GM23248 (cell line): Measurements from ENCODE around the gene LRFN2. TPM values are rescaled to one million over a fixed set of nuclear protein-coding genes. Genes with fewer than 3 reads are reported as not detected.

Experiments
- DNase-seq: peaks from one replicate; pipeline ENCODE4 v3.0.0-alpha.2; 2015
- H2AFZ ChIP-seq: fragments of 200-600 bp; sonication (generic); 2 replicates; pipeline ENCODE4 v1.6.1; 2016; ENCODE audit warnings: antibody characterized with exemption
- H3F3A ChIP-seq: fragments of 200-600 bp; sonication (generic); 2 replicates; pipeline ENCODE4 v1.6.1; 2016; ENCODE audit warnings: mild to moderate bottlenecking, antibody characterized with exemption, mixed run types; ENCODE audit not compliant: insufficient read depth
- H3K27ac ChIP-seq: fragments of 200-600 bp; sonication (generic); 2 replicates; pipeline ENCODE4 v1.5.1; 2016; ENCODE audit warnings: mild to moderate bottlenecking
- H3K27me3 ChIP-seq: fragments of 200-600 bp; sonication (generic); replicated peaks from 2 replicates; pipeline ENCODE4 v1.6.1; 2016; ENCODE audit warnings: mild to moderate bottlenecking; ENCODE audit not compliant: insufficient read depth
- H3K36me3 ChIP-seq: fragments of 200-600 bp; sonication (generic); 2 replicates; pipeline ENCODE4 v1.6.1; 2016; ENCODE audit warnings: low read depth, mild to moderate bottlenecking
- H3K4me1 ChIP-seq: fragments of 200-600 bp; sonication (generic); 2 replicates; pipeline ENCODE4 v1.6.1; 2016; ENCODE audit warnings: mild to moderate bottlenecking; ENCODE audit not compliant: insufficient read depth
- H3K4me2 ChIP-seq: fragments of 200-600 bp; sonication (generic); one replicate; pipeline ENCODE4 v1.6.1; 2016; ENCODE audit warnings: mild to moderate bottlenecking; ENCODE audit not compliant: unreplicated experiment
- H3K4me3 ChIP-seq: fragments of 200-600 bp; sonication (generic); 2 replicates; pipeline ENCODE4 v1.5.1; 2016; ENCODE audit warnings: mild to moderate bottlenecking
- H3K79me2 ChIP-seq: fragments of 200-600 bp; sonication (generic); 2 replicates; pipeline ENCODE4 v1.6.1; 2016; ENCODE audit warnings: mild to moderate bottlenecking; ENCODE audit not compliant: insufficient read depth
- H3K9ac ChIP-seq: fragments of 200-600 bp; sonication (generic); 2 replicates; pipeline ENCODE4 v1.6.1; 2016; ENCODE audit warnings: mild to moderate bottlenecking
- H3K9me2 ChIP-seq: fragments of 200-600 bp; sonication (generic); 2 replicates; pipeline ENCODE4 v1.6.1; 2016; ENCODE audit warnings: mixed run types, mild to moderate bottlenecking, moderate library complexity; ENCODE audit not compliant: insufficient read depth
- H3K9me3 ChIP-seq: fragments of 200-600 bp; sonication (generic); one replicate; pipeline ENCODE4 v1.6.1; 2017; ENCODE audit warnings: low read depth
- H4K20me1 ChIP-seq: fragments of 200-600 bp; sonication (generic); 2 replicates; pipeline ENCODE4 v1.6.0; 2016; ENCODE audit not compliant: insufficient read depth
- EZH2 ChIP-seq: fragments of 200-600 bp; sonication (generic); IDR thresholded peaks from 2 replicates; pipeline ENCODE4 v1.6.1; 2018; ENCODE audit warnings: antibody characterized with exemption, mild to moderate bottlenecking; ENCODE audit not compliant: insufficient read depth, poor library complexity, severe bottlenecking
- EZH2phosphoT487 ChIP-seq: fragments of 200-600 bp; sonication (generic); IDR thresholded peaks from 2 replicates; pipeline ENCODE4 v1.6.1; 2018; ENCODE audit warnings: antibody characterized with exemption, moderate library complexity, mild to moderate bottlenecking, low read depth; ENCODE audit not compliant: insufficient read depth
- WGBS, 2 experiments: methylation state at CpG; one replicate each; pipeline ENCODE4 v1.1.6; 2015 to 2017; ENCODE audit warnings: low lambda C conversion rate in 2 of 2, low coverage in 1 of 2; ENCODE audit errors: missing lambda C conversion rate in 2 of 2; 5-methylcytosine and 5-hydroxymethylcytosine counted together
- in situ Hi-C: fragments of 300-500 bp; cut with MboI; formaldehyde crosslinking; loops from 2 replicates; pipeline ENCODE4 v1.15.0; 2020
- polyA plus RNA-seq: library from polyadenylated mRNA; unstranded; fragments of >200 nt; fragmentation: Nextera tagmentation; extraction: Ambion mirVana; gene quantifications from 2 replicates; pipeline ENCODE4 v1.2.1, GENCODE V29; 2016
- total RNA-seq: library from RNA; depleted of rRNA; stranded (reverse); fragments of >200 nt; shearing (Covaris generic); gene quantifications from 2 replicates; pipeline ENCODE4 v1.2.3, GENCODE V29; 2014

Gene LRFN2
- total and polyA plus RNA-seq, 2 experiments from 2014 or later = not detected

DNA sequence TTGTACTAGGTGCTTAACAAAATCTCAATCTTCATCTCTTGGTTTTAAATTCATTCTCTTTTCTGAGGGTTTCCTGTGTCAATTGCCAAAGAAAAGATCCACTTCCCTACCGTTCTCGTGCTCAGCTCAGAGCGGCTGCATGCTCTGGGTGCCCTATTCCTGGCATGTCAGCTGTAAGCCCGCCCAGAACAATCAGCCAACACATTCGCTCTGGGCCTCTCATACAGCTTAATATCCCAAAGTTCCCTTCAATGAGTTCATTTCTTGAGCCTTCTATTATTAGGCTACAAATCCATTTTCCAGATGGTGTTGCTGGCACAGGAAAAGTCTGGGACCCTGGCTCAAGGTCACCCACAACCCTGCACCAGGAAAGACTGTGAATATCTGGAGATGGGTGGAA is 24.3 kb upstream of the LRFN2 start:
- in situ Hi-C loops = no loop called here

DNA sequence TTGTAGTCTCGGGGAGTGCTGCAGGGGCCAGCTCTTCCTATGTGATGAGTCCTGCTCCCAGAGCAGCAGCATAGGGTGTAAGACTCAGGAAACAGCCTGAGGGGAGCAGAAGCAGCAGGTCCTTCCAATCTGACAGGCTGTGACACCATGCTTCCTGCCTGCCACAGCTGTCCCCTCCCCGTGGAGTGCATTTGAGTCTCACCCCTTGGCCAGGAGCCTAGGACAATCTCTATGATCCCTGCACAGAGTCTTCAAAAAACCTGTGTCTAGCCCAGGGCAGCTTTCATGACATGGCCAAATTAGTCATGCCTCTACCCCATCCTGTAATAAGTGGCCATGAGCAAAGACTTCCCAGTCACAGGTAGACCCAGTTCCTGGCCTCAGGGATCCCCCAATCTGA is 23.1 kb upstream of the LRFN2 start:
- H3K4me3 ChIP-seq = no peak overlapping the region
- no peak for DNase-seq
- no peaks in the 10 kb centered on the region for H3K9me2 ChIP-seq
- in situ Hi-C loops = no loop called here
- H3K79me2 ChIP-seq = no peaks in the 10 kb centered on the region
- no peaks in the 10 kb centered on the region for H3K36me3 ChIP-seq
- no peak overlapping the region for H2AFZ ChIP-seq
- H3K4me1 ChIP-seq = no peaks in the 10 kb centered on the region
- no peak overlapping the region for H3K27ac ChIP-seq
- no peak for TF ChIP-seq EZH2
- TF ChIP-seq EZH2phosphoT487 = no peak
- no peaks in the 10 kb centered on the region for H4K20me1 ChIP-seq
- H3K4me2 ChIP-seq = no peak overlapping the region
- no peaks in the 10 kb centered on the region for H3F3A ChIP-seq
- 9 to 11% methylated on average over 2 of the region's 2 CpGs for WGBS, 2 experiments
- H3K9ac ChIP-seq = no peak overlapping the region
- H3K27me3 ChIP-seq = peaks cover 8% of the 10 kb centered on the region
- H3K9me3 ChIP-seq = no peaks in the 10 kb centered on the region

More for the DNA sequence above, 24.3 kb upstream of the LRFN2 start:
- no peaks in the 10 kb centered on the region for H3K9me3 ChIP-seq
- no peak overlapping the region for H3K9ac ChIP-seq
- TF ChIP-seq EZH2 = no peak
- TF ChIP-seq EZH2phosphoT487 = no peak
- no peaks in the 10 kb centered on the region for H3K4me1 ChIP-seq
- H4K20me1 ChIP-seq = no peaks in the 10 kb centered on the region
- H3K9me2 ChIP-seq = no peaks in the 10 kb centered on the region
- no peak overlapping the region for H3K4me3 ChIP-seq
- no peaks in the 10 kb centered on the region for H3K79me2 ChIP-seq
- no peaks in the 10 kb centered on the region for H3K36me3 ChIP-seq
- H3F3A ChIP-seq = no peaks in the 10 kb centered on the region
- no peak overlapping the region for H3K27ac ChIP-seq
- H2AFZ ChIP-seq = no peak overlapping the region
- H3K4me2 ChIP-seq = no peak overlapping the region
- H3K27me3 ChIP-seq = peaks cover 8% of the 10 kb centered on the region
- 5 to 9% methylated on average over 5 of the region's 5 CpGs for whole genome bisulfite sequencing, 2 experiments
- no peak for DNase-seq

DNA sequence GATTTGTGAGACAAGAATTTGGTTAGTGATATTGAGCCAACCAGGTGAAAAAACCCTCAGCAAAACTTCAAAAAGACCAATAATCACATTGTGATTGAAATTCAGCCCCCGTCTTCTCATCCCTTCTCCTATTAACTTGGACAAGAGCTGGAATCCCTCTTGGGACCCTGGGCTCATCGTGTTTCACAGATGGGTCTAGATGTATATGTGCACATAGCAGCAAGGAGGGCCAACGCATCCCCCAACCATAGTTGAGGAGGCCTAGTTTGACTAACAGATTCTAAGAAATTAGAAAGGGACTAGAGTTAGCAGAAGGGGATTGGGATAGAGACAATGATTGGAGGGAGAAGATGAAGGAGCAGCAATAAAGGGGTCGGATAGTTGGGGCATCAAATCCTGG is 19.8 kb upstream of the LRFN2 start:
- Histone ChIP-seq H4K20me1 (no peaks in the 10 kb centered on the region), H3K9me3 (no peaks in the 10 kb centered on the region), H3K9ac (no peak overlapping the region), H3F3A (no peaks in the 10 kb centered on the region), H3K9me2 (no peaks in the 10 kb centered on the region), H3K79me2 (no peaks in the 10 kb centered on the region), H3K36me3 (no peaks in the 10 kb centered on the region), H3K4me2 (no peak overlapping the region), H3K27me3 (no peaks in the 10 kb centered on the region), H3K4me3 (no peak overlapping the region), H3K4me1 (no peaks in the 10 kb centered on the region), H3K27ac (no peak overlapping the region), H2AFZ (no peak overlapping the region)
- TF ChIP-seq EZH2phosphoT487 (no peak), EZH2 (no peak)
- in situ Hi-C loops = no loop called here
- DNase-seq = no peak
- 21% methylated on average over 4 of the region's 4 CpGs for WGBS, 2 experiments

DNA sequence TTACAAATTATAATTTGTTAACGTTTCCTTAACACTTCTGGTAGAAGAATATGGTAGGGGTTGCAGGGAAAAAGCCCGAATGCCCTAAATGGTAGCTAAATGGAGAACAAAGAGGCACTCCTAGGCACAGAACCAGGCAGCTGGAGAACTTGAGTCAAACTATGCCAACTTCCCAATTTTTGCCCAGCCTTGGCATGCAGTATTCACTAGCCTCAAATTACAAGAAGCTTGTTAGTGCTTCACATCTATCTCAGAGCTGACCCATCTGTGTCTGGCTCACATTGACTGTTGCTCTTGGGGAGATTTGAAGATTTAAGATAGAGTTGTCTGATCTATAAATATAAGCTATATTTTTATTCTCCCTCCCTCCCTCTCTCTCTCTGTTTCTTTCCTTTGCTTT is 19.4 kb upstream of the LRFN2 start:
- H3K79me2 ChIP-seq = no peaks in the 10 kb centered on the region
- no peaks in the 10 kb centered on the region for H3K9me3 ChIP-seq
- H3K9ac ChIP-seq = no peak overlapping the region
- no peak overlapping the region for H3K4me2 ChIP-seq
- H3K4me1 ChIP-seq = no peaks in the 10 kb centered on the region
- WGBS, 2 experiments = 3 to 4% methylated on average over 2 of the region's 2 CpGs
- no peaks in the 10 kb centered on the region for H3F3A ChIP-seq
- H3K27me3 ChIP-seq = no peaks in the 10 kb centered on the region
- H4K20me1 ChIP-seq = no peaks in the 10 kb centered on the region
- H3K27ac ChIP-seq = no peak overlapping the region
- H2AFZ ChIP-seq = no peak overlapping the region
- no peak for TF ChIP-seq EZH2
- TF ChIP-seq EZH2phosphoT487 = no peak
- in situ Hi-C loops = no loop called here
- DNase-seq = no peak
- no peaks in the 10 kb centered on the region for H3K9me2 ChIP-seq
- H3K36me3 ChIP-seq = no peaks in the 10 kb centered on the region
- no peak overlapping the region for H3K4me3 ChIP-seq

DNA sequence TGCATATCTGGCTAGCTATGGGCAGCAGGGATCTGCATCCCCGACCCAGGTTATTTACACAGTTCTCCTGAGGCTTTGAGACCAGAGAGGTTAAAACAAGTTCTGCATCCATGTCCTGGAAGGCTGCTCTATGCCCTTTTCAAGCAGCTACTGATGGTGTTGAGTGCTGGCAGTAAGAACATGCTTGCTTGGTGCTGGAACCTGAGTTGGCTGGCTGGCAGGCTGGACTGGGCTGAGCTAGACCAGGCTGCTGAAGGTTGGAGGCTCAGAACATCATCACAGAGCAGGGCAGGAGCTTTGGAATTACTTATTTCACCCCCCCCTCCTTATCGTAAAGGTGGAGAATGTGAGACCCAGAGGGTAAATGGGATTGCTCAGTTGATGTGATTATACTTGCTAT is 16.9 kb upstream of the LRFN2 start:
- no peak for DNase-seq
- H3K27ac ChIP-seq = no peak overlapping the region
- no peak overlapping the region for H3K4me2 ChIP-seq
- WGBS, 2 experiments = 29 to 30% methylated on average over 2 of the region's 2 CpGs
- no peaks in the 10 kb centered on the region for H3K9me3 ChIP-seq
- H3K9me2 ChIP-seq = no peaks in the 10 kb centered on the region
- H3K4me3 ChIP-seq = no peak overlapping the region
- TF ChIP-seq EZH2phosphoT487 = no peak
- TF ChIP-seq EZH2 = no peak
- H3K4me1 ChIP-seq = no peaks in the 10 kb centered on the region
- no peak overlapping the region for H3K9ac ChIP-seq
- H3K36me3 ChIP-seq = no peaks in the 10 kb centered on the region
- no peaks in the 10 kb centered on the region for H3F3A ChIP-seq
- no peak overlapping the region for H2AFZ ChIP-seq
- H4K20me1 ChIP-seq = no peaks in the 10 kb centered on the region
- in situ Hi-C loops = no loop called here
- H3K27me3 ChIP-seq = no peaks in the 10 kb centered on the region
- H3K79me2 ChIP-seq = no peaks in the 10 kb centered on the region
